Activated CD4-positive, alpha-beta T cell treated with anti-CD3 and anti-CD28 coated beads for 36 hours (primary cell): ENCODE data around the gene CROCC. TPM values are rescaled to one million over a fixed set of nuclear protein-coding genes. Genes with fewer than 3 reads are reported as not detected.
A peak's percentile ranks its signal among the peaks of the same experiment; 100 is the strongest.
"Not testable (repeated sequence)": the region's sequence is repeated elsewhere in the genome, so short reads cannot be mapped to it uniquely, and the experiment has no call there.

Source experiments
- ATAC-seq: fragments of 200-7000 bp; cut with Tn5 transposase; one replicate; pipeline ENCODE4 v1.10.0; 2021; ENCODE audit warnings: mild to moderate bottlenecking, moderate library complexity
- CTCF ChIA-PET: fragments of 350-600 bp; sonication (Branson Sonifier 250); formaldehyde crosslinking; loops from one replicate; lab custom pipeline; 2021; ENCODE audit warnings: antibody characterized with exemption; lab: Charles Lee
- POLR2A ChIA-PET: fragments of 350-600 bp; sonication (Branson Sonifier 250); formaldehyde crosslinking; loops from one replicate; lab custom pipeline; 2021; ENCODE audit warnings: antibody characterized with exemption, inconsistent platforms; lab: Charles Lee
- DNase-seq: peaks from one replicate; pipeline ENCODE4 v3.0.0-alpha.2; 2020
- H3K27ac Mint-ChIP-seq: one replicate; pipeline ENCODE4 v1.8.0; 2021; ENCODE audit warnings: mixed read lengths
- H3K27me3 Mint-ChIP-seq: one replicate; pipeline ENCODE4 v1.8.0; 2021; ENCODE audit warnings: mixed read lengths
- H3K36me3 Mint-ChIP-seq: one replicate; pipeline ENCODE4 v1.8.0; 2021; ENCODE audit warnings: low read depth, mixed read lengths
- H3K4me1 Mint-ChIP-seq: one replicate; pipeline ENCODE4 v1.8.0; 2021; ENCODE audit warnings: mixed read lengths
- H3K4me3 Mint-ChIP-seq: one replicate; pipeline ENCODE4 v1.8.0; 2021; ENCODE audit warnings: mild to moderate bottlenecking, moderate library complexity, mixed read lengths
- H3K9me3 Mint-ChIP-seq: one replicate; pipeline ENCODE4 v1.8.0; 2021; ENCODE audit warnings: low read depth, mixed read lengths
- intact Hi-C, 2 experiments: fragments of 100-400 bp; cut with DNase I in 1 of 2; cut with micrococcal nuclease in 1 of 2; formaldehyde crosslinking; loops; one replicate each; pipeline versions ENCODE4 v1.14.2 to v1.15.1; 2022 to 2024; cut with DNase I, micrococcal nuclease
- total RNA-seq, 2 experiments: library from RNA; stranded (reverse); gene quantifications; one replicate each; pipeline ENCODE4 v1.2.3, GENCODE V29; 2021

CROCC gene
- total RNA-seq, 2 experiments from 2014 or later = 18.4 to 25.7 TPM

GRCh38 chr1:16897653-16898052, 24.1 kb upstream of the CROCC start:
- Mint-ChIP-seq H3K4me3 (peak overlapping the region; percentile 25), H3K27ac (peak overlapping the region; percentile 73), H3K4me1 (peaks cover 43% of the 10 kb centered on the region)
- POLR2A ChIA-PET = interaction anchor here (0.7 kb wide), 1 partner anchor 946 kb away, joined by 3 read pairs; no protein-coding TSS in a partner anchor
- H3K36me3 Mint-ChIP-seq, CTCF ChIA-PET, H3K9me3 Mint-ChIP-seq, DNase-seq, H3K27me3 Mint-ChIP-seq, ATAC-seq: not testable (repeated sequence)
- intact Hi-C loops = loop anchor here (2.0 to 10.0 kb wide), 2 partner anchors 223 to 1373 kb away; partner anchors contain the start of gene CASP9 (in 1 of the 2)

DNA sequence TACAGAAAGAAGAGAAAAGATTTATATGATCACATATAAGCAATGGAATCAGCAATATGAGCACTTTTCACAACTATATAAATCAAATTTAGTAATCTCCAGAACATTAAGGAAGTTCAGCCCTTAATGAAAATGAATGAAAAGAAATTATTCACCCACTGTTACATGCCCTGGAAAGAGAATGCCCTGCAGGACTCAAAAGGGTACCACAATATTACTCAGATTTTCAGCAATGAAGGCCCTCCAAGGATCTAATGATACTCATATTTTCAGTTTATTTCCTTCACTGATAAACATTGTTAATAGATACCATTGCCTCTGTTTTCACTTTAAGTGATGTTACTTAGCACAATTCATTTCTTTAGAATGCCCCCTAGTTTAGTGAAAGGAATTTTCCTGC, 23.4 kb upstream of the CROCC start:
- ATAC-seq, H3K4me3 Mint-ChIP-seq, H3K27me3 Mint-ChIP-seq, CTCF ChIA-PET, POLR2A ChIA-PET, H3K27ac Mint-ChIP-seq, H3K9me3 Mint-ChIP-seq, H3K36me3 Mint-ChIP-seq, DNase-seq: not testable (repeated sequence)
- H3K4me1 Mint-ChIP-seq = peaks cover 50% of the 10 kb centered on the region
- intact Hi-C loops = loop anchor here in 1 of 2 experiments (10.0 kb wide), 1 partner anchor 223 kb away; no protein-coding TSS in a partner anchor

DNA sequence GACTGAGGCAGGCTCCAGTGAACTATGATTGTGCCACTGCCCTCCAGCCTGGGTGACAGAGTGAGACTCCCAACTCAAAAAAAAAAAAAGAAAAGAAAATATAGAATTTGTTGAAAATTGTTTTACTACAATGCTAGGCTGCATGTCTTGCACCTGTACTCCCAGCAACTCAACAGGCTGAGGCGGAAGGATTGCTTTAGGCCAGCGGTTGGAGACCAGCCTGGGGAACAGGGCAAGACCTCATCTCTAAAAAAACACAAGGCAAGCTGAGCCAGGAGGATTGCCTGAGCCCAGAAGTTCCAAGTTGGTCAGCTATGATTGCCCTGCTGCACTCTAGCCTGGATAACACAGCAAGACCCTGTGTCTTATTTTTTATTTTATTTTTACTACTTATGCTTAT, 22.7 kb upstream of the CROCC start:
- H3K4me1 Mint-ChIP-seq = peaks cover 56% of the 10 kb centered on the region
- ATAC-seq, H3K9me3 Mint-ChIP-seq, H3K27ac Mint-ChIP-seq, H3K4me3 Mint-ChIP-seq, H3K27me3 Mint-ChIP-seq, DNase-seq, POLR2A ChIA-PET, H3K36me3 Mint-ChIP-seq: not testable (repeated sequence)
- intact Hi-C loops = loop anchor here in 1 of 2 experiments (10.0 kb wide), 1 partner anchor 224 kb away; no protein-coding TSS in a partner anchor
- CTCF ChIA-PET = interaction anchor here (0.7 kb wide), 1 partner anchor 16 kb away, joined by 4 read pairs; no protein-coding TSS in a partner anchor

DNA sequence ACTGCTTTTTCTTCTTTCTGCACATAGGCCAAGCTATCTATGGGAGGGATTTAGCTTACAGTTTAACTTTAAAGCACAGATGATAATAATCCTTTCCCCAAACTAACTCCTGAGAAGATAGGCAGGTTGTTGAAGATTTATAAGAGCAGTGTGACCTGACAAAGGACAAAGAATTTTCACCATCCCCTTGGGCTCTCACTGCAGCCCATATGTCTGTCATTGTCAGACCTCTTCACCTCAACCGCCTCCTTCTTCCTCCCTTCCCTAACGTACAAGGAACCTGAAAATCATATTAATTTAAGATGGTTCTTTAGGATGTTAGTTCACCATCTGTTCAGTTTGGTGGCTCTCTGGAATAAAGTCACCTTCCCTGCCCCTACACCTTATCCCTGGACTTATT, 21.0 kb upstream of the CROCC start:
- no peak for ATAC-seq
- POLR2A ChIA-PET = no interaction called here
- Mint-ChIP-seq H3K27me3 (peaks cover 2% of the 10 kb centered on the region), H3K9me3 (no peaks in the 10 kb centered on the region), H3K27ac (peak overlapping the region; percentile 26), H3K4me3 (no peak overlapping the region), H3K36me3 (peaks cover 2% of the 10 kb centered on the region), H3K4me1 (peaks cover 48% of the 10 kb centered on the region)
- intact Hi-C loops = loop anchor here (5.0 to 10.0 kb wide), 4 partner anchors 176 to 1283 kb away; partner anchors contain the start of genes DDI2 (in 1 of the 2) and ZBTB17 (in 1 of the 2)
- DNase-seq = no peak
- CTCF ChIA-PET = interaction anchor here (0.6 kb wide), 1 partner anchor 14 kb away, joined by 3 read pairs; no protein-coding TSS in a partner anchor

DNA sequence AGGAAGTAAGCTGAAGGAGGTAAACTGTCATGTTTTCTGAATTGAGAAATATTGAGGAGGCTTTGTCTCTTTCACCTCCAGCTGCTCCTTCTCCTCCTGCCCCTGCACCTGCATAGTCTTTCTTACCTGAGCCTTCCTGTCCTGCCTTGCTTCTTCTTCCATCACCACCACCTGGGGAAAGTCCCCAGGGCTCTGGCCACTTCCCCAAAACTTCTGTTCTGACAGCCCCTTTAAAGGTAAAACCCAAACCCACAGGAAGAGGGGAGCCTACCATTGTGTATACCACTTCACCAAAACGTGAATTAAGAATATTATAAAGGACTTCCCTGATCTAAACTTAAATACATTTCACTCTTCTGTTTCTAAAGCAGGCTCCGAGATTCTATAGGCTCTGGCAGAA, 20.4 kb upstream of the CROCC start:
- intact Hi-C loops = loop anchor here (5.0 to 10.0 kb wide), 4 partner anchors 177 to 1284 kb away; partner anchors contain the start of genes DDI2 (in 1 of the 2) and ZBTB17 (in 1 of the 2)
- H3K4me1 Mint-ChIP-seq = peaks cover 44% of the 10 kb centered on the region
- ATAC-seq, H3K4me3 Mint-ChIP-seq, CTCF ChIA-PET, POLR2A ChIA-PET, DNase-seq, H3K36me3 Mint-ChIP-seq, H3K9me3 Mint-ChIP-seq, H3K27me3 Mint-ChIP-seq: not testable (repeated sequence)
- H3K27ac Mint-ChIP-seq = peak overlapping the region; percentile 1

DNA sequence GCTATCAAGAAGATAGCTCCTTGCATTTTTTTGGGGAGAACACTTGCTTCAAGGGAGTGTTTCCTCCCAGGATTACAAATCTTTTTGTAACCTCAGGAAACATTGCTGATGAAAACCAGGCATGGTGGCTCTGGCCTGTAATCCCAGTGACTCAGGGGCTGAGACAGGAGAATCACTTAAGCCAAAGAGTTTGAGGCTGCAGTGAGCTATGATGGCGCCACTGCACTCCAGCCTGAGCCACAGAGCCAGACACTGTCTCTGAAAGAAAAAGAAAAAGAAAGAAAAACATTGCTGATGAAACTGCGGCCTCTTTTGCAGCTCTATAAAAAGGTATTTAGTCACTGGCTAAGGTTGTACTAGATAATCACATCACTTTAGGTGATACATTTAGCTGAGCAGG, 18.7 kb upstream of the CROCC start:
- ATAC-seq (peak; percentile 2), DNase-seq (peak; percentile 59)
- intact Hi-C loops = loop anchor here (1.0 to 10.0 kb wide), 5 partner anchors 14 to 1286 kb away; partner anchors contain the start of genes DDI2 (in 1 of the 2) and ZBTB17 (in 1 of the 2)
- H3K4me1 Mint-ChIP-seq = peaks cover 34% of the 10 kb centered on the region
- no peaks in the 10 kb centered on the region for H3K36me3 Mint-ChIP-seq
- H3K4me3 Mint-ChIP-seq = no peak overlapping the region
- POLR2A ChIA-PET = interaction anchor here (0.6 to 1.2 kb wide), 2 partner anchors 389 to 567 kb away, joined by 4 to 8 read pairs; no protein-coding TSS in a partner anchor
- no peak overlapping the region for H3K27ac Mint-ChIP-seq
- no peaks in the 10 kb centered on the region for H3K27me3 Mint-ChIP-seq
- CTCF ChIA-PET = interaction anchor here (1.4 kb wide), 1 partner anchor 194 kb away, joined by 3 read pairs; no protein-coding TSS in a partner anchor
- H3K9me3 Mint-ChIP-seq = no peaks in the 10 kb centered on the region

- intact Hi-C loops = loop anchor here (1.0 to 10.0 kb wide), 5 partner anchors 14 to 1286 kb away; partner anchors contain the start of genes DDI2 (in 1 of the 2) and ZBTB17 (in 1 of the 2)
- H3K36me3 Mint-ChIP-seq = no peaks in the 10 kb centered on the region
- POLR2A ChIA-PET = interaction anchor here (0.6 to 1.2 kb wide), 2 partner anchors 323 to 390 kb away, joined by 5 to 8 read pairs; no protein-coding TSS in a partner anchor
- DNase-seq (no peak), ATAC-seq (no peak)
- peaks cover 30% of the 10 kb centered on the region for H3K4me1 Mint-ChIP-seq
- H3K27ac Mint-ChIP-seq = no peak overlapping the region
- CTCF ChIA-PET = interaction anchor here (0.6 to 1.4 kb wide), 3 partner anchors 57 to 222 kb away, joined by 3 read pairs; no protein-coding TSS in a partner anchor
- no peak overlapping the region for H3K4me3 Mint-ChIP-seq
- no peaks in the 10 kb centered on the region for H3K9me3 Mint-ChIP-seq
- no peaks in the 10 kb centered on the region for H3K27me3 Mint-ChIP-seq
Observed at GRCh38 chr1:16903458-16903796, 18.3 kb upstream of the CROCC start.

GRCh38 chr1:16904560-16905109, 17.1 kb upstream of the CROCC start:
- Mint-ChIP-seq H3K36me3 (no peaks in the 10 kb centered on the region), H3K4me1 (peaks cover 30% of the 10 kb centered on the region), H3K27ac (no peak overlapping the region), H3K27me3 (no peaks in the 10 kb centered on the region), H3K4me3 (no peak overlapping the region), H3K9me3 (no peaks in the 10 kb centered on the region)
- ChIA-PET CTCF (interaction anchor here (1.3 to 1.8 kb wide), 2 partner anchors 194 to 195 kb away, joined by 3 to 4 read pairs; no protein-coding TSS in a partner anchor), POLR2A (interaction anchor here (0.6 to 2.3 kb wide), 24 partner anchors 8 to 1120 kb away, joined by 3 to 78 read pairs (median 4); partner anchors contain the start of genes RNU1-2 and SZRD1)
- intact Hi-C loops = loop anchor here (1.0 to 10.0 kb wide), 14 partner anchors 8 to 1380 kb away; partner anchors contain the start of genes SDHB (in 2 of the 2), CASP9 (in 1 of the 2), DDI2 (in 1 of the 2) and NBPF1 (in 1 of the 2)
- DNase-seq (peak; percentile 100), ATAC-seq (peak; percentile 90)

- Mint-ChIP-seq H3K9me3 (no peaks in the 10 kb centered on the region), H3K27ac (no peak overlapping the region), H3K4me1 (peaks cover 31% of the 10 kb centered on the region), H3K36me3 (no peaks in the 10 kb centered on the region), H3K27me3 (no peaks in the 10 kb centered on the region), H3K4me3 (no peak overlapping the region)
- intact Hi-C loops = loop anchor here (1.0 to 10.0 kb wide), 11 partner anchors 8 to 1380 kb away; partner anchors contain the start of genes CASP9 (in 1 of the 2), NBPF1 (in 1 of the 2), RCC2 (in 1 of the 2) and RNU1-1 (in 1 of the 2)
- ChIA-PET CTCF (interaction anchor here (1.3 to 1.8 kb wide), 2 partner anchors 194 to 196 kb away, joined by 3 to 4 read pairs; no protein-coding TSS in a partner anchor), POLR2A (interaction anchor here (0.6 to 2.3 kb wide), 26 partner anchors 9 to 1121 kb away, joined by 3 to 78 read pairs (median 4); partner anchors contain the start of genes RNU1-2 and SZRD1)
- ATAC-seq (peak; percentile 75), DNase-seq (peak; percentile 64)
Observed at GRCh38 chr1:16905110-16905867, 16.4 kb upstream of the CROCC start.

DNA sequence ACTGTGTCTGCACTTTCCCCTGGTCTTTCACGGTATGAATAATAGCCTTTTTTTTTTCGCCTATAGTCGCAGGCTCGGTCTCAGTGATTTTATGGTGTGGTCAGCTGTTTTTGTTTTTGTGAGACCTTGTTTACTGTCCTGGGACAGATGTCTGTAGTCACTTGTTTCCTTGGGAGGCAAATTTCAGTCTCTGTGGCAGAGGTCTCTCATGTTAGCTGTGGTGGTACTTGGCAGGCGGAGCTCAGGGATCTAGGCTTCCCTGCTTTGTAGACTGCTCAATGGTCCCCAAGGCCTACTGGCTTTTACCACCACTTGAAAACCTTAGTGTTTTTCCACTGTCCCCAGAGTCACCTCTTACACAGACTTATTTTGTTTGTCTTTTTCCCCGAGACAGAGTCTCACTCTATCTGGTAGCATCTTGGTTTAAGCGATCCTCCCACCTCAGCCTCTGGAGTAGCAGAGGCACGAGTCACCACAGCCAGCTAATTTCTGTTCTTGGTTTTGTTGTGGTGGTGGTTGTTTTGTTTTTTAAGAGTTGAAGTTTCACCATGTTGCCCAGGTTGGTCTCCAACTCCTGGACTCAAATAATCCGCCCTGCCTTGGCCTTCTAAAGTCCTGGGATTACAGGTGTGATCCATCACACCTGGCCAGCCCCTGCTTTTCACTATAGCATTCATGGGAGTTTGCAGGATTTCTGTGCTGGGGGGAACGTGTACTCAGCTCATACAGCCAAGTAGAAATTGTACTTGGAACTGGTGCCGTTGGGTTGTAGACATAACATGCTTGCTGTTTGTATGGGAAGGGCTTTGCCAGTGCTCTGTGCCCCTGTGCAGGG, 15.6 kb upstream of the CROCC start:
- CTCF ChIA-PET = interaction anchor here (1.8 kb wide), 1 partner anchor 195 kb away, joined by 4 read pairs; no protein-coding TSS in a partner anchor
- intact Hi-C loops = loop anchor here (1.0 to 10.0 kb wide), 11 partner anchors 7 to 1381 kb away; partner anchors contain the start of genes CASP9 (in 1 of the 2), NBPF1 (in 1 of the 2), RCC2 (in 1 of the 2) and RNU1-1 (in 1 of the 2)
- H3K4me3 Mint-ChIP-seq = no peak overlapping the region

More for the DNA sequence above, 15.6 kb upstream of the CROCC start:
- Mint-ChIP-seq H3K27ac (no peak overlapping the region), H3K9me3 (no peaks in the 10 kb centered on the region), H3K27me3 (no peaks in the 10 kb centered on the region), H3K36me3 (no peaks in the 10 kb centered on the region), H3K4me1 (peaks cover 25% of the 10 kb centered on the region)
- peak; percentile 69 for DNase-seq
- POLR2A ChIA-PET = interaction anchor here (0.6 to 2.3 kb wide), 16 partner anchors 8 to 699 kb away, joined by 3 to 78 read pairs (median 5); partner anchors contain the start of gene RNU1-2
- peak; percentile 13 for ATAC-seq
